Stimulated activated naive CD8-positive, alpha-beta T cell treated with anti-CD3 and anti-CD28 coated beads, Interleukin-15, Interleukin-2, amounts not matched to agents 100 ng/mL and 50 ng/mL, for 24 hours (primary cell): ENCODE measurements around the gene CCM2L.
"Not testable (repeated sequence)": the region's sequence is repeated elsewhere in the genome, so short reads cannot be mapped to it uniquely, and the experiment has no call there.

Experiments
- H3K27ac Mint-ChIP-seq: one replicate; pipeline ENCODE4 v1.8.0; 2021; ENCODE audit warnings: mild to moderate bottlenecking, mixed read lengths
- H3K27me3 Mint-ChIP-seq: one replicate; pipeline ENCODE4 v1.8.0; 2021; ENCODE audit warnings: mixed read lengths
- H3K36me3 Mint-ChIP-seq: one replicate; pipeline ENCODE4 v1.8.0; 2021; ENCODE audit warnings: low read depth, mixed read lengths
- H3K4me1 Mint-ChIP-seq: one replicate; pipeline ENCODE4 v1.8.0; 2021; ENCODE audit warnings: low read depth, mixed read lengths
- H3K4me3 Mint-ChIP-seq: one replicate; pipeline ENCODE4 v1.8.0; 2021; ENCODE audit warnings: mild to moderate bottlenecking, mixed read lengths
- H3K9me3 Mint-ChIP-seq: one replicate; pipeline ENCODE4 v1.8.0; 2021; ENCODE audit warnings: mixed read lengths

CCM2L gene

GRCh38 chr20:32031007-32031958 is 21.0 kb downstream of the CCM2L start:
- Mint-ChIP-seq H3K4me3 (peak overlapping the region; percentile 32), H3K36me3 (no peaks in the 10 kb centered on the region), H3K4me1 (peaks cover 5% of the 10 kb centered on the region), H3K27ac (no peak overlapping the region), H3K9me3 (no peaks in the 10 kb centered on the region), H3K27me3 (peaks cover 12% of the 10 kb centered on the region)

- Mint-ChIP-seq H3K36me3 (no peaks in the 10 kb centered on the region), H3K9me3 (no peaks in the 10 kb centered on the region), H3K4me3 (no peak overlapping the region), H3K27ac (no peak overlapping the region), H3K27me3 (peaks cover 12% of the 10 kb centered on the region), H3K4me1 (peaks cover 5% of the 10 kb centered on the region)
Measured at GRCh38 chr20:32033316-32033715, 23.1 kb downstream of the CCM2L start.

GRCh38 chr20:32033721-32034120 is 23.5 kb downstream of the CCM2L start:
- not testable (repeated sequence) for H3K27ac Mint-ChIP-seq, H3K4me1 Mint-ChIP-seq

GRCh38 chr20:32034581-32035425 is 24.6 kb downstream of the CCM2L start:
- no peak overlapping the region for H3K4me3 Mint-ChIP-seq
- H3K27me3 Mint-ChIP-seq = peaks cover 16% of the 10 kb centered on the region
- H3K27ac Mint-ChIP-seq = no peak overlapping the region
- H3K36me3 Mint-ChIP-seq = no peaks in the 10 kb centered on the region
- no peaks in the 10 kb centered on the region for H3K9me3 Mint-ChIP-seq
- peaks cover 6% of the 10 kb centered on the region for H3K4me1 Mint-ChIP-seq

More at GRCh38 chr20:32033721-32034120, 23.5 kb downstream of the CCM2L start:
- peaks cover 12% of the 10 kb centered on the region for H3K27me3 Mint-ChIP-seq
- H3K9me3 Mint-ChIP-seq, H3K36me3 Mint-ChIP-seq, H3K4me3 Mint-ChIP-seq: not testable (repeated sequence)

GRCh38 chr20:32035426-32035779 is 25.2 kb downstream of the CCM2L start:
- peaks cover 8% of the 10 kb centered on the region for H3K4me1 Mint-ChIP-seq

GRCh38 chr20:32036252-32036651 is 26.0 kb downstream of the CCM2L start:
- Mint-ChIP-seq H3K27me3 (peaks cover 21% of the 10 kb centered on the region), H3K27ac (no peak overlapping the region), H3K4me3 (no peak overlapping the region), H3K4me1 (peaks cover 12% of the 10 kb centered on the region), H3K9me3 (no peaks in the 10 kb centered on the region), H3K36me3 (no peaks in the 10 kb centered on the region)

More at GRCh38 chr20:32035426-32035779, 25.2 kb downstream of the CCM2L start:
- H3K4me3 Mint-ChIP-seq = no peak overlapping the region
- no peak overlapping the region for H3K27ac Mint-ChIP-seq
- H3K27me3 Mint-ChIP-seq = peaks cover 16% of the 10 kb centered on the region
- no peaks in the 10 kb centered on the region for H3K9me3 Mint-ChIP-seq
- no peaks in the 10 kb centered on the region for H3K36me3 Mint-ChIP-seq

- no peaks in the 10 kb centered on the region for H3K36me3 Mint-ChIP-seq
- no peak overlapping the region for H3K27ac Mint-ChIP-seq
- H3K4me3 Mint-ChIP-seq = no peak overlapping the region
- H3K9me3 Mint-ChIP-seq = no peaks in the 10 kb centered on the region
- peaks cover 12% of the 10 kb centered on the region for H3K4me1 Mint-ChIP-seq
- peaks cover 21% of the 10 kb centered on the region for H3K27me3 Mint-ChIP-seq
Measured at GRCh38 chr20:32036716-32037485, 26.7 kb downstream of the CCM2L start.

- Mint-ChIP-seq H3K9me3 (no peaks in the 10 kb centered on the region), H3K4me3 (no peak overlapping the region), H3K27me3 (peaks cover 21% of the 10 kb centered on the region), H3K36me3 (no peaks in the 10 kb centered on the region), H3K27ac (no peak overlapping the region), H3K4me1 (peaks cover 12% of the 10 kb centered on the region)
Measured at GRCh38 chr20:32037929-32038328, 27.7 kb downstream of the CCM2L start.

- Mint-ChIP-seq H3K4me1 (peaks cover 7% of the 10 kb centered on the region), H3K4me3 (no peak overlapping the region), H3K27me3 (peaks cover 18% of the 10 kb centered on the region), H3K27ac (peak overlapping the region; percentile 9), H3K36me3 (no peaks in the 10 kb centered on the region), H3K9me3 (no peaks in the 10 kb centered on the region)
Measured at GRCh38 chr20:32040142-32040953, 30.1 kb downstream of the CCM2L start.

- Mint-ChIP-seq H3K27ac (no peak overlapping the region), H3K4me3 (no peak overlapping the region), H3K27me3 (peaks cover 37% of the 10 kb centered on the region), H3K36me3 (no peaks in the 10 kb centered on the region), H3K4me1 (peaks cover 3% of the 10 kb centered on the region), H3K9me3 (no peaks in the 10 kb centered on the region)
Measured at GRCh38 chr20:32045999-32046398, 35.8 kb downstream of the CCM2L start.

- Mint-ChIP-seq H3K9me3 (no peaks in the 10 kb centered on the region), H3K4me3 (no peak overlapping the region), H3K36me3 (no peaks in the 10 kb centered on the region), H3K27me3 (peaks cover 55% of the 10 kb centered on the region), H3K27ac (no peak overlapping the region), H3K4me1 (peaks cover 20% of the 10 kb centered on the region)
Measured at GRCh38 chr20:32050324-32050841, 40.1 kb downstream of the CCM2L start.

- Mint-ChIP-seq H3K4me1 (peaks cover 20% of the 10 kb centered on the region), H3K36me3 (no peaks in the 10 kb centered on the region), H3K4me3 (peak overlapping the region; percentile 75), H3K9me3 (no peaks in the 10 kb centered on the region), H3K27me3 (peaks cover 55% of the 10 kb centered on the region), H3K27ac (no peak overlapping the region)
Measured at GRCh38 chr20:32050851-32051556, 40.8 kb downstream of the CCM2L start.

GRCh38 chr20:32051720-32052089 is 41.5 kb downstream of the CCM2L start:
- H3K4me3 Mint-ChIP-seq = peak overlapping the region; percentile 75
- no peaks in the 10 kb centered on the region for H3K36me3 Mint-ChIP-seq
- peaks cover 20% of the 10 kb centered on the region for H3K4me1 Mint-ChIP-seq
- peaks cover 51% of the 10 kb centered on the region for H3K27me3 Mint-ChIP-seq
- no peaks in the 10 kb centered on the region for H3K9me3 Mint-ChIP-seq
- no peak overlapping the region for H3K27ac Mint-ChIP-seq
